ENCODE results near the gene LGALS8.
"Not testable (repeated sequence)": the region's sequence is repeated elsewhere in the genome, so short reads cannot be mapped to it uniquely, and the experiment has no call there.

The LGALS8 gene

DNA sequence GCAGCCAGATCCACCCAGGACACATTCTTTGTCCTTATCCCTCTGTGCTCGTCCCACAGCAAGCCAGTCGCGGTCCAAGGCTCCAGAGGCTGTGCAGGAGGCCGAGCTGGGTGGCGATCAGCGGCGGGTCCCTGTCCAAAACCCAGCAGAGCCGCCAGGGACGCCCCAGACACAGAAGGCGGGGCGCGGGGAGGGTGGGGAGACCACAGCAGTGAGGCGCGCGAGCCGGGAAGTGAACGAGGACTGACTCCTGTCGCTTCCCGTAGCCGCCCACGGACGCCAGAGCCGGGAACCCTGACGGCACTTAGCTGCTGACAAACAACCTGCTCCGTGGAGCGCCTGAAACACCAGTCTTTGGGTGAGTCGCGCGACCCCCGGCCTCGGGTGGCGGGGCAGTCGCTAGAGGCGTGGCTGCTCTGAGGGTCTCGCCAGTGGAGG lies at the start of gene LGALS8:
TSS of gene LGALS8 (plus strand) at position 279 of the 438 bp plus-strand sequence. CDS start 2,089 bp downstream, outside the sequence.
- peak; percentile 94 for DNase-seq (ENCODE audit: low spot score)

DNA sequence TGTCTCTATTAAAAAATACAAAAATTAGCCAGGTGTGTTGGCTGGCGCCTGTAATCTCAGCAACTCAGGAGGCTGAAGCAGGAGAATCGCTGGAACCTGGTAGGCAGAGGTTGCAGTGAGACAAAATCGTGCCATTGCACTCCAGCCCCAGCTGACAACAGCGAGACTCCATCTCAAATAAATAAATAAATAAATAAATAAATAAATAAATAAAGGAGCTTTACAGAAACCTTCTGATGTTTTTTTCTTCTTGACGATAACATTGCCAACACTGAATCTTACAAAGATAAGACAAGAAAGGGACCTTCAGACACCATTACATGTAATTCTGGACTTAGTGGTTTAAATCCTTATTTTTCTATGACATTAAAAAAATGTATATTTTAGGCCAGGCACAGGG lies 47.8 kb upstream of the LGALS8 start:
- DNase-seq (ENCODE audit: low spot score), result no peak

DNA sequence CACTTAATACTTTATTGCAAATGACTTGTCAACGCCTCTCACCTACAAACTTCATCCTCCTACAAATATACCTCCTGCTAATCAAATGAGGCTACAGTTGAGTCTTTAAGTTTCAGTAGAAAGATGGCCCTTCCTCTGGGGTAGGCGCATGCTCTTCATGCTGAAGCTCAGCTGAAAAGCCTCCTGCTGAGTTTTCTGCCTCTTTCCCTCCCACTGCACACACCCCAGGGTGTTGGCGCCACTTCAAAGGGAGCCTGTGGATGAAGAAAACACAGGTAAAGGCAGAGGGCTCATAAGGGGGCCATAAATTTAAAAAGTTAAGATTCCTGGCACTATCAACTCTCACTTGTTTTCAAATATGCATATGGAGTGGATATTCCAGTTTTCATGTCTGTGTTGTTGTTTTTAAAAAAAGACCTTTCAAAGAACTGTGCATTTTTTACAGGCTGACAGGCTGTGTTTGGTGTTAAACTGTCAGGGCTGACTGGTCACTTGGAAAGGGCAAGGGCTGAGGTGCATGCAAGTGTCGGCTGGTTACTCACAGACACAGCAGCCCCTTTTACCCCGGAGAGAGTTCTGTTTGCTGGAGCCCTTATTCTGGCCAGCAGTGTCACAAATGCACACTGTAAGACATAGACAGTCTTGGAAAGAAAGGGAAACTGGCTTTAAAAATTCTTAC lies 42.9 kb upstream of the LGALS8 start:
- DNase-seq (ENCODE audit: low spot score), result no peak

GRCh38 chr1:236484310-236484971 lies 39.3 kb upstream of the LGALS8 start:
- DNase-seq (ENCODE audit: low spot score), result no peak

- no peak for DNase-seq (ENCODE audit: low spot score)
Measured at GRCh38 chr1:236486356-236487002, 37.3 kb upstream of the LGALS8 start.

DNA sequence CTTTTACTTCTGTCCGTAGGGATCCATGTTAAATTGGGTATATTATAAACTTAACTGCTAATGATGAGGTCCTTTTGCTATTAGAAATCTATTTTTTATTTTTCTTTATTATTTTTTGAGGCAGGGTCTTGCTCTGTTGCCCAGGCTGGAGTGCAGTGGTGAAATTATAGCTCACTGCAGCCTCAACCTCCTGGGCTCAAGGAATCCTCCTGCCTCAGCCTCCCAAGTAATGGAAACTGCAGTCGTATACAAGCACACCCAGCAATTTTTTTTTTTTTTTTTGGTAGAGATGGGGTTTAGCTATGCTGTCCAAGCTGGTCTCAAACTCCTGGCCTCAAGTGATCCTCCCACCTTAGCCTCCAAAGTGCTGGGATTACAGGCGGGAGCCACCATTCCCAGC lies 34.6 kb upstream of the LGALS8 start:
- not testable (repeated sequence) for DNase-seq (ENCODE audit: low spot score)

DNA sequence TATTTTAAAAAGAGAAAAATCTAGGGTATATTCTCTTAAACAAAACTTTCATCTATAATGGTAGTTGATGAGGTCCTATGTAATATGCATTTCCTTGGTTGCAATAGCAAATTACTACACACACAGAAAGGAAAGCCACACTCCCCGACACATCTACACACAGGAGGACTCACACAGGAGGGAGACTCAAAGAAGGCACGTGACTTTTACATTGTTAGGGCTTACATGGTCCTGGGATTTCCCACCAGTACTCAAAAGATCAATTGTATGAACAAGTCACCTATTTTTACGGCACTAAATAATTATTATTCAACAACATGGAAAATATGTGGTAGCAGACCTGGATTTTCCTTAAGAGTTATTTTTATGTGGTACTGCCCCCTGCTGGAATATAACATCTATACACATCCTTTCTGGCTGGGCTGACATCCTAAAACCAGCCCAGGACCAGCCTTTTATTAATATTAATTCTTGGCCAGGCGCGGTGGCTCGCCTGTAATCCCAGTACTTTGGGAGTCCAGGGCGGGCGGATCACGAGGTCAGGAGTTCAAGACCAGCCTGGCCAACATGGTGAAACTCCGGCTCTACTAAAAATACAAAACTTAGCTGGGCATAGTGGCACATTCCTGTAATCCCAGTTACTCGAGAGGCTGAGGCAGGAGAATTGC lies 33.9 kb upstream of the LGALS8 start:
- DNase-seq (ENCODE audit: low spot score), result peak; percentile 65

GRCh38 chr1:236491469-236492136 lies 32.2 kb upstream of the LGALS8 start:
- no peak for DNase-seq (ENCODE audit: low spot score)

- DNase-seq (ENCODE audit: low spot score), result no peak
Measured at GRCh38 chr1:236492378-236492777, 31.4 kb upstream of the LGALS8 start.

DNA sequence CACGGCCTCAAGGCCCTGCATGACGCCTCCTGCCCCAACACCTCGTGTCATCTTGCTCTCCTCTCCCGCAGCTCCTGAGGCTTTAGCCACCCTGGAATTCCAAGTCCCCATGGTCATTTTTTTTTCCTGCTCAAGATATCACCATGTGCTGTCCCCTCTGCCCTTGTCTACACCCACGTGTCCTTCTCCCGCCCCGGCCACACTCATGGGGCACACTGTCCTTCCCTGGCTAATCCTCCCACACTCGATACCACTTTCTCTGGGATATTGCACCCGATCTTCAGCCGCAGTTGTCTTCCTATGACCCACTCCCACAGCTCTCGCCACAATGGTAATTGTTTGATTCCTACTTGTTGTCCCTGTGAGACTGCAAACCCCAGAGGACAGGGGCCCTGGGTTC lies 29.7 kb upstream of the LGALS8 start:
- no peak for DNase-seq (ENCODE audit: low spot score)

- DNase-seq (ENCODE audit: low spot score), result no peak
Measured at GRCh38 chr1:236494586-236495466, 29.0 kb upstream of the LGALS8 start.

- DNase-seq (ENCODE audit: low spot score), result no peak
Measured at GRCh38 chr1:236495467-236496112, 28.2 kb upstream of the LGALS8 start.

GRCh38 chr1:236497908-236498307 lies 25.9 kb upstream of the LGALS8 start:
- DNase-seq (ENCODE audit: low spot score), result no peak

DNA sequence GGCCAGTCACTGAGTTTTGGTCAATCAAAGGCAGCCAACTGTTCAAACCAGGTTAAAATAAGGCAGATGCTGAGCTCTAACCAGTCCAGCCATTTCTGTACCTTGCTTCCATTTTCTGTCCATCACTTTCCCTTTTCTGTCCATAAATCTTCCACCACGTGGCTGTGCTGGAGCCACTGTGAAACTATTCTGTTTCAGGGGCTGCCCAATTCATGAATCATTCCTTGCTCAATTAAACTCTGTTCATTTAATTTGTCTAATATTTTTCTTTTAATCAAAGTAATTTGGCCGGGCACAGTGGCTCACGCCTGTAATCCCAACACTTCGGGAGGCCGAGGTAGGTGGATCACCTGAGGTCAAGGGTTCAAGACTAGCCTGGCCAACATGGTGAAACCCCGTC lies 22.7 kb upstream of the LGALS8 start:
- DNase-seq (ENCODE audit: low spot score), result no peak

DNA sequence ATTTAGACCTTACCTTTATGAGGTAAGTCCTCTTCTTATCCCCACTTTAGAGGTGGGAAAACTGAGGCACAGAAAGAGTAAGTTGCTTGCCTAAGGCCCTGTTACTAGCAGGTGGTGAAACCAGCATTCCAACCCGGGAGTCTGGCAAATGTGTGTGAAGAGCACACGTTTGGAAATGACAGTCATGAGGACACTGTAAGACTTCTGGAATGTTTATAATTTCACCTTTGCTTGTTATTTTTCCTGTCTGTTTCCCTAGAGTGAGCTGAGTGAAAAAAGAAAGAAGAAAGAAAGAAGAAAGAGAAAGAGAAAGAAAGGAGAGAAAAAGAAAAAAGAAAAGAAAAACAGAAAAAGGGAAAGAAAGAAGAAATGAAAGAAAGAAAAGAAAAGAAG lies 21.2 kb upstream of the LGALS8 start:
- DNase-seq (ENCODE audit: low spot score), result no peak

DNA sequence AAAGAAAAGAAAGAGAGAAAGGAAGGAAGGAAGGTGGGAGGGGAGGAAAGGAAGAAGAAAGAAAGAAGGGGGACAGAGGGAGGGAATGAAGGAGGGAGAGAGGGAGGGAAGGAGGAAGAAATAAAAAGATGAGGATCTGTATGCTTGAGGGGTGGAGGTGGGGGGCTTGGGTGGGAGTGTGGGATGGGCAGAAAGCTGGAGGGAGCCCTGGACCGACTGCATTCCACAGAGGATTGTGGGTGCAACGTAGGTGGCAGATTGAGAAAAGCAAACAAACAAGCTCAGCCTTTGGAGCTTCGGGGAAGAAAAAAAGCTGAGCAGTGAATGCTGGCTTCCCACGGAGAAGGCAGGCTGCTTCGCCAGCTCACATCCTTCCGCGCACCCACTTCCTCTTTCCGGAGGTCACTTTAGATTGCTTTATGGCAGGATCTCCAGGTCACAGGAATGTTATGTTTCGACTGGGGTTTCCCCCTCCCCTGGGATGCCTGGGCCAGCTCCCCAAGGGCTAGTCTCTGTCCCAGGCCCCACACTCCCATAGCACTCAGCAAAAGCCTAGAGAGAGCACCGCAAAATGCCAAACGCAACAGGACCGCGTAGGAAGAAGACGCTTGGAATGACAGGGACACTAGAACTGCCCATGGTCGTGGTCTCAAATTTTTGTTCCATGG lies 20.7 kb upstream of the LGALS8 start:
- DNase-seq (ENCODE audit: low spot score), result peak; percentile 70

GRCh38 chr1:236504338-236504737 lies 19.4 kb upstream of the LGALS8 start:
- DNase-seq (ENCODE audit: low spot score), result not testable (repeated sequence)

GRCh38 chr1:236507022-236507700 lies 16.6 kb upstream of the LGALS8 start:
- DNase-seq (ENCODE audit: low spot score), result peak; percentile 33

GRCh38 chr1:236508593-236509027 lies 15.2 kb upstream of the LGALS8 start:
- DNase-seq (ENCODE audit: low spot score), result no peak
